RPMI8226 (cell line): Measurements from ENCODE around the gene DUSP2.
A peak's percentile ranks its signal among the peaks of the same experiment; 100 is the strongest.

Experiments used
- DNase-seq: peaks from one replicate; pipeline ENCODE4 v3.0.0-alpha.2; 2015

The DUSP2 gene

DNA sequence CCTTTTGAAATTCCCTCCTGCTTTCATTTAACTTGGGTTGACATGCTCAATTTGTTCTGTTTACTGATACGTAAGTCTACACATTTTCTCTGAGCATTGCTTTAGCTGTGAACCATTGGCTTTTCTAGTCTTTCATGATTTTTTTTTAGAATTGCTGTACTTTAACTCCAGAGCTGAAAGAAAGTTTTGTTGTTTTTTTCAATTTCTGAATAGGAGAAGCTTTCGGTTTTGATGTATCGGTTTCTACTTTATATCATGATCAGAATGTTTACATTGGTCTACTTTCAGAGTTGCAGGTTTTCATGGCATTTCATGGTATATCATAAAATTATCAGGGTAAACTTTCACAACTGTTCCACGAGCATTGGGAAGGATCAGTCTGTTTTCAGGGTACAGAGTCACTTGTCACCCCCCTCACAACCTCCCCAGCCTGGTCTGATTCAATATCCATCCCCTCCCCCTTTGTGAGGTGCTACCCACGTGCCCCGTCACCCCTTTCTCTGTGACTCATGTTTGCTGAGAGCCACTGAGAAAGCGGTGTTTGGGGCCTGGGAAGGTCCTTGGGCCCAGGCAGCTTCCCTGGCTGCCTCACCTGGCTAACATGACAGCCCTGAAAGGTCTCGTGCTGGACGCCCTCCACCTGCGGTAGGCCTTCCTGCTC is 14.0 kb downstream of the DUSP2 start:
- no peak for DNase-seq

GRCh38 chr2:96130483-96130882 is 14.8 kb downstream of the DUSP2 start:
- no peak for DNase-seq

- DNase-seq = no peak
Measured at GRCh38 chr2:96129528-96130120, 15.6 kb downstream of the DUSP2 start.

GRCh38 chr2:96128456-96128855 is 16.8 kb downstream of the DUSP2 start:
- DNase-seq = no peak

GRCh38 chr2:96124406-96125265 is 20.6 kb downstream of the DUSP2 start:
- DNase-seq = no peak

DNA sequence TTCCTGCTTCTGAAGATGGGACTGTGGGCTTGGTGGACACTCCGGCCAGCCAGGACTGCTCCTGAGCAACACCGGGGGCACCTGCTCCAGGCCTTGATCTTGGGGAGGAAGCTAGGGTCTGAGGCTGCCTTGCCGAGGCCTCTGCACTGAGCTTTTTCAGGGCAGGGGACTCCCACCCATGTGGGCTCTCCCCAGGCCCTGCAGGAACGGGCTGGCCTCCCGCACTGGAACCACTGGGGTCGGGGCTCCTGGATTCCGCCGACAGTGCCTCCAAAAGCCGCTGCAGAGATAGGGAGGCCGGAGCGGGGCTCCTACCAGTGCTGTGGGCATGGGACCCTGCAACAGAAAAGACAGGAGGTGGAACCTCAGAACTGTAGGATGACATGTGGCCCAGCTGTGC is 21.3 kb downstream of the DUSP2 start:
- DNase-seq = no peak

- no peak for DNase-seq
Measured at GRCh38 chr2:96123290-96123689, 21.9 kb downstream of the DUSP2 start.

DNA sequence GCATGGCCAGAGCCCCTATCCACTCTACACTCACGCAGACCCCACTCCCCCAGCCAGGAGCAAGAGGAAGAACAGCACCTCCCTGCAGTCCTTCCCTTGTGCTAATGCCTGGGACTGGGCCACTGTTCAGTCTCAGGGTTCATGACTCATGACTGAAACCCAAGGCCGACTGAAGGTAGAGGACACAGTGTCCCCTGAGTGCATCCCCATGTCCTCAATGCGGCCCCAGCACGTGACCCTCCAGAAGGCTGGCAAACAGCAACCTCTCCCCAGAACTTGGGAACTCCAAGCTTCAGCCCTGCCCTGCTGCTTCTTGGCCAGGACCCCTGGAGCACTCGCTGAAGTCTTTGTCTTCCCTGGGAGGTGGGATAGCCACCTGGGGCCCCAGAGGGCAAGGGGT is 22.8 kb downstream of the DUSP2 start:
- no peak for DNase-seq

DNA sequence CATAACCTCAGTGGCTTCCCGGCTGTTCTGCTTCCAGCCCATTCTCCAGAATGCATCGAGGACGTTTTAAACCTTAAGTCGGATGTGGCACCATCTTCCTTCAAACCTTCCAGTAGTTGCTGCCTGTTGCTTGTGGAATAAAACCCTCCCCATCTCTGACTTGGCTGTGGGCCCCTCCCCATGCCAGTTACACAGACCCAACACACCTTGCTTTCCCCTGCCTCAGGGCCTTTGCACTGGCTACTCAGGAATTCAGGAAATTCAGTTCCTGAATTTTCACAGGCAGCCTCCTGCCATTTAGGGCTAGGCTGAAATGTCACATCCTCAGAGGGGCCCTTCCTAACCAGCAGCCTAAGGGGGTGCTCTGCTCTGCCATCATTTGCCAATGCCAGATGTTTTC is 23.8 kb downstream of the DUSP2 start:
- no peak for DNase-seq

- no peak for DNase-seq
Measured at GRCh38 chr2:96120991-96121390, 24.2 kb downstream of the DUSP2 start.

GRCh38 chr2:96120091-96120720 is 25.0 kb downstream of the DUSP2 start:
- DNase-seq = no peak

DNA sequence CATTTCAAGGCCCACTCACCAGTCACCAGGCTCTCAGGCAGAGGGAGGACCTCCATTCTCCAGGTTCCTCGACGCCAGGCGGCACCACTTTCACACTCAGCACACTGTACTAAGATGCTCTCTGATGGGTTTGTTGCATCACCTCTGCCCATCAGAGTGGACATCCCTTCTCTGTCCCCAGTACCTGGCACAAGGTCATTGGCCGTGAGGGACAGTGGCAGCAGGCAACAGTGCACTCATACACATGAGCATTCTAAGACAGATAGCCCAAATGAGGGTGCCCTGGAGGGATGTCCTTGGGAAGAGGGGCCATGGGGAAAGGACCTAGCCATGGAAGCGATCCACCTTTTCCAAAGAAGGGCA is 25.9 kb downstream of the DUSP2 start:
- DNase-seq = no peak

- DNase-seq = no peak
Measured at GRCh38 chr2:96118698-96119388, 26.4 kb downstream of the DUSP2 start.

DNA sequence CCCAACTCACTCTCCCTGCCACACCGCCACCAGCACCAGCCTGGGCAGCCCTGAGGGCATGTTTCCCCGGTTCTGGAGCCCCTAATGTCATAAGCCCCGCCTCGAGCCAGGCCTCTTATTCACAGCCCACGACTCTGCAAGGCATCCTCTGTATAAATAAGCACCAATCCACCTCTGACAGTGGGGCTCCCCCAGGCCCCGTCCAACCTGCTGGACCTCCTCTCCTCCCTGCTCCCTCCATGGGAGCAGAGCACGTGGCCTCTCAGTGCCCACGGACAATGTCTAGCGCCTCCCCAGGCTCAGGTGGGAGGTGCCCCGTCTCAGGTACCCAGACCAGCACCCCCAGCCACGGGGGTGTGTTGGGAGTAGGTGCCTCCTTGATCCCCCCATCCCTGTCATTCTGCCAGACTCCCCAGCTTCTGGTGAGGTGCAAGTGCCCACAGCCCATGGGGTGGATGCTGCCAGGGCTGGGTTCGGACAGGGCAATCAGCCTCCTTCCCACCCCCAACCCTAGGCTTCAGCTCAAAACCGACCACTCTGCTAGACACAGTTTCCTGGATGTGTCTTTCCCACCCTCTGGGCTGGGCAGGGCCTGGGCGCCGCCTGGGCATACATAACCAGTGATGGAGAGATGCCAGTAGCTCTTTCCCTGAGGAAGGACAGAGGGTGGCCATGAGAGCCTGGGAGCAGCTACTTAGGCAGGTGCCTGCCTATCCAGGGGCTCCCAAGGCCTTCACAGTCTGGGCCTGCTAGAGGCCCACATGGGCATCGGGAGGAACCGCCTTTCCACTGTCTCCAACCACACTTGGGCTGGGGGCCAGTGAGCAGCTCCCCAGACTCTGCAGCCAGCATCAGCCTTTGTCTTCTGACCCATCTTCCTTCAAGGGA is 27.3 kb downstream of the DUSP2 start:
- DNase-seq = peak; percentile 59

- peak; percentile 78 for DNase-seq
Measured at GRCh38 chr2:96116879-96117533, 28.2 kb downstream of the DUSP2 start.

DNA sequence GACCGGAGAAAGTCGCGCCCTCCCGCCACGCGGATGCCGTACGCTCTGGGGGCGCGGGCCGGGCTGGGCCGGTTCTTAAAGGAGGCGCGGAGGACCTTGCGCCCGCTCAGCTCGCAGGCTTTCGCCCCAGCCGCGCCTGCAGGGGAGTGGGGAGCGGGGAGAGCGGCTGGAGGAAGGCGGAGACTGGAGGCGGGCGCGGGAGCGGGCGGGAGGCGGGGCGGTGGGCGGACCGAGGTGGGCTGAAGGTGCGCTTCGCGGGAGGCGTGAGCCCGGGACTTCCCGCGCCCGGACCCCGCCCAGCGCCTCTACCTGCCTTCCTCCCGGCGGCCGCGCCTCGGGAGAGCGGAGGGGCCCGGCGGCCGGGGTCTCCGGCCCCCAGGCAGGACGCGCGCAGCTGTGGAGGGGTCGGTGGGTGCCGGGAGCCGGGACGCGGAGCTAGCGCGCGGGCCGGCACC is 28.8 kb downstream of the DUSP2 start, which contains the start of gene ADRA2B:
Gene ADRA2B (minus strand): TSS at position 148 of the 455 bp plus-strand sequence. CDS start 422 bp downstream, outside the sequence.
- DNase-seq = peak; percentile 90

DNA sequence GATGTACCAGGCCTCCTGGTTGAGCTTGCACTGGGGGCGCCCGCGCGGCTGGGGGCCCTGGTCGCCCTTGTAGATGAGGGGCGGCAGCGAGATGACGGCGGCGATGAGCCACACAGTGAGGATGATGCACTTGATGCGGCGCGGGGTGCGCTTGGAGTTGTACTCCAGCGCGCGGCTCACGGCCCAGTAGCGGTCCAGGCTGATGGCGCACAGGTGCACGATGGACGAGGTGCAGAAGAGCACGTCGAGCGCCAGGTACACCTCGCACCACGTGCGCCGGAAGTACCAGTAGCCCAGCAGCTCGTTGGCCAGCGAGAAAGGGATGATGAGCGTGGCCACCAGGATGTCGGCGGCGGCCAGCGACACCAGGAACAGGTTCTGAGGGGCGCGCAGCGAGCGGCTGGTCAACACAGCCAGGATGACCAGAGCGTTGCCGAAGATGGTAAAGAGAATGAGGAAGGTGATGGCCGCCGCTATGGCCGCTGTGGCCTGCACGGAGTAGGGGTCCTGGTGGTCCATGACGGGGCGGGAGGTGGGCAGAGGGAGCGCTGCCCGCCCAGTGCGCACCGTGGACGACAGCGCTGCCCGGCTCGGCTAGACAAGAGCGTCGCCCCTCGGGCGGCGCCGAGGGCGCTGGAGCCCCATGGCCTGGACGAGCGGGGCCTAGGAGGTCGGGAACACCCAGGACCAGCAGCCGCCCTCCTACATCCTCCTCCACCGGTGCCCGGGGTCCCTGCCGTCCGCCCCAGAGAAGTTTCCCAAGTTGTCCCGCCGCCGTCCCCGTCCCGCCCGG is 29.4 kb downstream of the DUSP2 start:
- no peak for DNase-seq

DNA sequence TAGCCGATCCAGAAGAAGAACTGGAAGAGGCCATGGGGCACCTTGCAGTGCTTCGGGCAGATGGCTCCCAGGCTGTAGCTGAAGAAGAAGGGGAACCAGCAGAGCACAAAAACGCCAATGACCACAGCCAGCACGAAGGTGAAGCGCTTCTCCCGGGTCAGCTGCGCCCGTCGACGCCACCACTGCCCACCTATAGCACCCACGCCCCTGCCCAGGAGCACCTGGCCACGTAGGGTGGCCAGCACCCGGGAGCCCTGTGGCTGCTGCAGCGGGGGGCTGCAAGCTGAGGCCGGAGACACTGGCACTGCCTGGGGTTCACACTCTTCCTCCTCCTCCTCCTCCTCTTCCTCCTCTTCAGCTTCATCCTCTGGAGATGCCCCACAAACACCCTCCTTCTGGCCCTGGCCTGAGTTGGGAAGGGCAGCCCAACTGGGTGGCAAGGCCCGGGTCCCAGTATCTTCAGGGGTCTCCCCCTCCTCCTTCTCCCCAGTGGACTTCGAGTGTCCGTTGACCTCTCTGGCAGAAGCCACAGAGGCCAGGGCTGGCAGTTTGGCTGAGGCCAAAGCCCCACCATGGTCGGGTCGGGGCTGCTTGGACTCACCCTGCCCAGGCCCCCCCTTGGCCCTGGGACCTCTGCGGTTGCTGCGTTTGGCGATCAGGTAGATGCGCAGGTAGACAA is 30.2 kb downstream of the DUSP2 start:
- DNase-seq = no peak

- no peak for DNase-seq
Measured at GRCh38 chr2:96114546-96114902, 30.7 kb downstream of the DUSP2 start.

GRCh38 chr2:96113951-96114350 is 31.3 kb downstream of the DUSP2 start:
- DNase-seq = no peak
